GM10266 (cell line): ENCODE results near the gene TMPRSS13.

Experiments used
- DNase-seq: peaks from one replicate; pipeline ENCODE4 v3.0.0; 2012; ENCODE audit errors: extremely low spot score
- CTCF ChIP-seq: IDR thresholded peaks from 2 replicates; pipeline ENCODE4 v1.5.1; 2012; ENCODE audit warnings: mild to moderate bottlenecking, low read depth; ENCODE audit not compliant: control insufficient read depth, insufficient read depth; ENCODE audit errors: missing control alignments

The TMPRSS13 gene

DNA sequence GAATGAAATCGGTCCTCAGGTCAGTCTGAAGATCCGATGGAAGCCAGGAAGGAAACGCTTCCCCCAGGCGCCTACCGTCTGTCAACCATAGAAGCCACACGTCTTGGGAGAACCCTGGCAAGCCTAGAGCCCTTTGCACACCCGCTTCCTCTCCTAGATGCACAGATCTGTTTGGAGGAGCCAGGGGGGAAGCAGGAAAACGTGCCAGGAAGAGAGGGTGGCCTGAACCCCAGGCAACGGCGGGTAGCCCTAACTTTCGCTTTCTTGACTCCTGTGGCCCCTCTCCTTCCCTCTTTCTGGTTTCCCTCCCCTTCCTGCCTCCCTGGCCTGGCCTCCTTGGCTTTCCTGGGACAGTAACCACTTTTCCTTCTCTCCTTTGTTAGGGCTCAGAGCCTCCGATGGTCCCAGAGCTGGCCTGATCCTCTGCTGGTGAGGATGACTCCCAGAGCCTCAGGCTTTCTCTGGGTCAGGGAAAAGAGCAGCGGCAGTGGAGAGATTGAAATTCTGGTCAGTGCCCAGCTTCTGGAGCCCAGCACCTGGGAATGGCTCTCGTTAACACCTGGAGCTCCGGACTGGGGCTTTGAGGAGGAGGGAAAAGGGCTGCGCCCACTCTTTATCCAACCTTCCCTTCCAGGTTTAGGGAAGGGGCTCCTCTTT lies 54.8 kb downstream of the TMPRSS13 start:
- TF ChIP-seq CTCF = no peak
- no peak for DNase-seq

DNA sequence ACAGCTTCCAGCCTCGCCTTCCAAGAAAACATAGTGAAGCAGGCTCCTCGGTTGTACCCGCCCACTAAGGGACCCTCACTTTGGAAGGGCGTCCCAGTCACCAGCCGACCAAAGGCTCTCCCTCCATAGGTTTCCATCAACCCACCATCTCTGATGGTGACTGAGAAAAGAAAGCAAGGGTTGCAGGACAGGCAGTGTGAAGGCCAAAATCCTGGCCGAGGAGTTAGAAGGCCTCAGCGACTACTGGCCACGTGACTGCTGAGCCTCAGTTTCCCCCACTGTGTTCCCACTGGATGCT lies 55.4 kb downstream of the TMPRSS13 start:
- TF ChIP-seq CTCF = no peak
- DNase-seq = no peak

GRCh38 chr11:117872975-117873827 lies 56.0 kb downstream of the TMPRSS13 start:
- DNase-seq = no peak
- no peak for TF ChIP-seq CTCF

DNA sequence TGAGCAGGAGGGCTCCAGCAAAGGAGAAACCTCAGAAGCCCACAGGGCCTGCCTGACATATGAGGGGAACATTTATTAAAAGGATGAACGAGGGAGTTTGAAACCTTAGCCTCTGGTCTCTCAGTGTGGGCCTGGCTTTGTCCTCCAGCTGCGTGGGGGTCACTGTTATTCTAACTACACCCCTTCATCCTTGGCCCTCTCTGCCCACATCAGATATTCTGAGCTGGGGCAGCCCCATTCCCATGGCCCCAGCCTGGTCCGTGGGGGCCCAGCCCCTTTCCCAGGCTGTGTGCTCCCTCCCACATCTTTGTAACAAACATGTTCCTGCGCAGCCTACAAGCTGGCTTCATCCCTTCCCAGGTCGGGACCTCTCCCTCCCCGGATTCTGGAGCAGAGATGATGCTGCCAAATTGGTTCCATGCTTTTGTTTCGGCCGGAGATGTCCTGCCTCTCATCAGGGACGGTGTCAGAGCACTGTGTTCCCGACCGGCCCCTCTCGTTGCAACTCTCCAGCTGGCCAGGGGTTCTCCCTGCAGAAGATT lies 56.7 kb downstream of the TMPRSS13 start:
- no peak for TF ChIP-seq CTCF
- no peak for DNase-seq

GRCh38 chr11:117871784-117872183 lies 57.4 kb downstream of the TMPRSS13 start:
- DNase-seq = no peak
- TF ChIP-seq CTCF = no peak

- DNase-seq = no peak
- no peak for TF ChIP-seq CTCF
These were observed 58.0 kb downstream of the TMPRSS13 start for GRCh38 chr11:117871160-117871559.

DNA sequence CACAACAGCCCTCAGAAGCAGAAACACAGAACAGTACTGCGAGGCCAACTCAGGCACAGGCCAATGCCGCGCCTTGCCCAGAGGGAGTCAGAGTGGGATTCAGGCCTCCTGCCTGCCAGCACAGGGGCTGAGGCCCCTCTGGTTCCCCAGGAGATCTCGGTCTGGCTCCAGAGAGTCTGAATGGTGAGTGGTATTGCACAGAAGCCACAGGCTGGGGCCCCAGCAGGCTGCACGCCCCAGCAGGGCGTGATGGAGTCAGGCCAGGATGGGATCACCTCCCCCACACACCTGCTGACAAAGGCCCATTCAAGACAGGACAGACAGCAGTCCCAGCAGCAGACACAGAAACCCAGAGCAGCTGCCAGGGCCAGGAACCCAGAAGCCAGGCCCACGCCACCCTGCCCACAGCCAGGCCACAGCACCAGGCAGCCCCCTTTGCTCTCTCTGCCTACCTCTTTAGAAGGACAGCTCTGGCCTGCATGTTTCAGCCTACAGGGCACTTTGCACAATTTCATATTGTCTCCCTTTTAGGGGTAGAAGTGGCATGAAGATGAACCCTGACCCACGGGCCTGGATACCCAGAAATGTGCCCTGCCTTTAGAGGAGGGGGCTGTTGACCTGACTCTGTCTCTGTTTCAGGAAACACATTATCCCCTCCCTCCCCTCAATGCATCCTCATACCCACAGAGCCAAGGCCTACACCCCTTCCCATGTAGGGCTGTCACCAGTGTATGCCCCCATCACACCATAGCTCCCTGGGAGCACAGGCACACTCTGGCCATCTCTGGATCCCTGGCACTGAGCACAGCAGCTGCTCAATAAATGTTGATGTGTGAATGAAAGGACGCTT lies 58.9 kb downstream of the TMPRSS13 start:
- DNase-seq = no peak
- no peak for TF ChIP-seq CTCF
